ENCODE results near the gene IQGAP2.
A peak's percentile ranks its signal among the peaks of the same experiment; 100 is the strongest.

IQGAP2 gene

DNA sequence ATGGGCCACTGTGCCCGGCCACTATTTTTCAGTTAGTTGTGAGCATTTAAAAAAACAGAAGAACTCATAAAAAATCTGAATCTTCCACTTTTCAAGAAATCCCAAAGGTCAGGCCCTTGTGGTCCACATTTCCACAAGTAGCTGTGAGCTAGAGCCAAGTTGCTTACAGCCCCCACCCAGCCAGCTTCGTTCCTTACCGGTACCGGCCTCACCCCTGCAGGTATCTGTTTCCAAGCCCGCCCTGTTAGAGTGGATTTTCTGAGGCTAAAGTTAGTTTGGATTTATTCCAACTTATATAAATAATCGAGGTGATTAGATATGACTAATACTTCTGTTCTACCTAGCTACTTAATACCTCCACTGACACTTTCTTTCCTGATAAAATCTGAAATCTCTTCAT is 139.2 kb downstream of the IQGAP2 start:
- no peak for DNase-seq (ENCODE audit: low read depth, low spot score)
- H3K27ac ChIP-seq = no peak overlapping the region
- H3K4me3 ChIP-seq = no peak overlapping the region
- H3K36me3 ChIP-seq (ENCODE audit: insufficient read depth, low read length) = no peaks in the 10 kb centered on the region
- H3K9me3 ChIP-seq (ENCODE audit: low read depth, low read length) = no peaks in the 10 kb centered on the region
- TF ChIP-seq EZH2 (IDR thresholded peaks at IDR 0.05) (no peak), FOXP2 (optimal IDR thresholded peaks at IDR 0.05; ENCODE audit: control extremely low read depth, extremely low read length, insufficient read depth) (no peak), POLR2AphosphoS5 (IDR thresholded peaks at IDR 0.05; ENCODE audit: borderline replicate concordance, low read depth, low read length) (no peak)
- no peak overlapping the region for H3K9ac ChIP-seq (ENCODE audit: insufficient read length)

DNA sequence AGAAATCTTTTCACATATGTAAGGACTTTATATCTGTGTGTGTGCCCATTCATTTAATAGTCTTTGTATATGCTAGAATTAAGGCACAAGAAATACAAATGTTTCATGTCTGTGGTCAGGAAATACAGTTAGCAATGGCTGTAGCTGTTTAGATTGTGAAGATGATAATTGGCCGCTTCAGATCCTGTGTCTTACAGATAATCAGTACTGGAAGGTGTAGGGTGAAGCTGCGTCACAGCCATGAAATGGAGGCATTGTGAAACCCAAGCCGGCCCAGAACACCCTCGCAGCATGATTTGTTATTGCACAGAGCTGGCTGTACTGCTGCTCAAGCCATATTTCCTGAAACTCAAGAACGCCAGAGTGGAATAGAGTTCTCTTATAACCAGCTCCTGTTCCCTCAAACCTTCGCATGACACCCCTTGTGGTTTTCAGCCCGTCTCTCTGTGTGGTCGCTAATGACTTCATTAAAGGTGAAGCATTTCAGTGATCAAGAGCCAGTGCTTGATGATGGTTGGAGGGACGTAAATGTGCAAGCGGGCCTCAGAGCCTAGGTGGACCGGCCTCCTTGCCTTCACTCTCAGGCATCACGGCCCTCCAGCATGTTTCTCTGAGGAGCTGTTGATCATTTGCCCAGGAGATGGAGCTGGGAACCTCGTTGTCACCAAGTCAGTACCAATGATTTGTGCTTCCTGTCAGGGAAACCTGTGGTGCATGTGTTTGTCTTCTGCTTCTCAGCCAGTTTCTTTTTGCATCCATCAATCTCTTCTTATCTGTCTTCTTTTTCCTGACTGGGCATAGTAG is 140.0 kb downstream of the IQGAP2 start:
- no peak for DNase-seq (ENCODE audit: low read depth, low spot score)
- H3K9me3 ChIP-seq (ENCODE audit: low read depth, low read length) = no peaks in the 10 kb centered on the region
- TF ChIP-seq FOXP2 (optimal IDR thresholded peaks at IDR 0.05; ENCODE audit: control extremely low read depth, extremely low read length, insufficient read depth) = no peak
- H3K9ac ChIP-seq (ENCODE audit: insufficient read length) = no peak overlapping the region
- no peaks in the 10 kb centered on the region for H3K36me3 ChIP-seq (ENCODE audit: insufficient read depth, low read length)
- H3K27ac ChIP-seq = no peak overlapping the region
- no peak overlapping the region for H3K4me3 ChIP-seq

DNA sequence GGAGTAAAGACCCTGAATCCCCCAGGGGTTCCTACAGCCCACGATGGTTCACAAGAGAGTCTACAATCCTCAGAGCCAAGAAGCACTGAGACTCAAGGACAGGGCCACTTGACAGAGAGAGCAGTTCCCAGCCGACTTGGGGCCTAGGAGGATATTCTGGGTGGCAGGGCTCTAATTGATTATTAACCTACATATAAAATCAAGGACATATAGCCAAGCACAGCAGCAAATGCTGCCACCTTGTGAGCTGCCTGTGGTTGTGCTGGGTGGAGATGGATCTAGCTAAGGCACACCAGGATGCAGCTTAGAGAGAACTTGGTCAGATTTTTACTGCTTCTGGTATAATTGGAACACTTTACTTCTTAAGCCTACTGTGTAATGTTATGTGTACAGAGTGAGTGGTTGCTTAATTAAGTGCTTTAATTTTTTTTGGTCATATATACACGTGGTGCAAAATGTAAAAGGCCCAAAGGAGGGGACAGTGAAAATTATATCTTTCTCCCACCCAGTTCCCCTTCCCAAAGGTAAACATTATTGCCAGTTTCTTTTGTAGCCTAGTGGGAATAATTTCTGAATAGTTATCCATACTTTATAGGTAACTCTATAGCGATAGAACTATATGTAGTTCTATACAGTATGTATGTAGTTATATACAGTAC is 141.3 kb downstream of the IQGAP2 start:
- TF ChIP-seq POLR2AphosphoS5 (IDR thresholded peaks at IDR 0.05; ENCODE audit: borderline replicate concordance, low read depth, low read length) (no peak), FOXP2 (optimal IDR thresholded peaks at IDR 0.05; ENCODE audit: control extremely low read depth, extremely low read length, insufficient read depth) (no peak), EZH2 (IDR thresholded peaks at IDR 0.05) (no peak)
- H3K27ac ChIP-seq = no peak overlapping the region
- DNase-seq (ENCODE audit: low read depth, low spot score) = no peak
- no peak overlapping the region for H3K9ac ChIP-seq (ENCODE audit: insufficient read length)
- H3K36me3 ChIP-seq (ENCODE audit: insufficient read depth, low read length) = no peaks in the 10 kb centered on the region
- peak overlapping the region; percentile 24; the same call in 1 of the 2 replicates for H3K4me3 ChIP-seq
- H3K9me3 ChIP-seq (ENCODE audit: low read depth, low read length) = no peaks in the 10 kb centered on the region

DNA sequence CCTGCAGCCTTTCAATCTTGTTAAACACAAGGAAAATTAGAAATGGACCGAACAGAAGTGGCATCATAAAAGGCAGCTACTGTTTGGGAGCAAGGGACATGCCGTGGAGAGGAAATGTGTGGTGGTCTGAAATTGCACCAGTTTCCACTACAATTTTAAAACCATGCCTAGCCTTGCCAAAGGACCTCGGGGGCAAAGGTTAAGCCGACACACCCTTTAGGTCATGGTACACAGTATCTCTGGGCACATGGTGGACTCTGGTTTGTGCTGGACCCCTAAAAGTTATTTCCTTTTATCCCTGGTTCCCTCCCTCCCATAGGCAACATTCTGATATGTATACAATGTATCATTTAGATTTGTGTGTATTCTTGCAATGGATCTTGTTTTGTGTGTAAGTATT is 142.1 kb downstream of the IQGAP2 start:
- Histone ChIP-seq H3K27ac (no peak overlapping the region), H3K36me3 (ENCODE audit: insufficient read depth, low read length) (no peaks in the 10 kb centered on the region), H3K9ac (ENCODE audit: insufficient read length) (no peak overlapping the region), H3K4me3 (no peak overlapping the region), H3K9me3 (ENCODE audit: low read depth, low read length) (no peaks in the 10 kb centered on the region)
- TF ChIP-seq FOXP2 (optimal IDR thresholded peaks at IDR 0.05; ENCODE audit: control extremely low read depth, extremely low read length, insufficient read depth) = no peak
- no peak for TF ChIP-seq POLR2AphosphoS5 (IDR thresholded peaks at IDR 0.05; ENCODE audit: borderline replicate concordance, low read depth, low read length)
- no peak for DNase-seq (ENCODE audit: low read depth, low spot score)

DNA sequence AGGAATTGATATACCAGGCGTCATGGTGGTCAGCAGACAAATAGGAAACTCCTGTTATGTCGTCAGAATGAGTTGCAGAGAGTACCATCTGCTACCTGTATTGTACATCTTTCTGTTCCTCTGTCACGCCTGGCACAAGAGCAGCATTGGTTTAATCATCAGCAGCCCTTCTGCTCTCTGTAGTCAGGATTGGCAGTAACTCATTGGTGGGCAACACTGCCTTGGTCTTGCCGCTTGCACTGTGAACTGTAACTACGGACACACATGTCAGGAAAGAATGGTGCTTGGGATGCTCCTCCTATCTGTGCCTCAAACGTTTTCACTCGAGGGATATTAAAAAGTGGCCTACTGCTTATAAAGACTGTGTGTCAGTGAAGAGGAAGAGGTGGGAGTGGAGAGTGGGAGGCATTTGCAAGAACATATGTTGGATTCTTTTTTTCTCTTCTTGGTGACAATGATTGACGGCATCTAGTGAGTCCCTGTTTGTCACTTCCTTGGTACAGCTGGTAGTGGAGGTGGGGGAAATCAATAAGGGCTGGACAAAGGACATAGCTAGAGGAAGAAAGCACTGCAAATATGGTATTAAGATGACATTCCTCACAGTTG is 143.5 kb downstream of the IQGAP2 start:
- no peaks in the 10 kb centered on the region for H3K36me3 ChIP-seq (ENCODE audit: insufficient read depth, low read length)
- no peak for DNase-seq (ENCODE audit: low read depth, low spot score)
- H3K27ac ChIP-seq = peak overlapping the region; percentile 83
- H3K9me3 ChIP-seq (ENCODE audit: low read depth, low read length) = no peaks in the 10 kb centered on the region
- H3K9ac ChIP-seq (ENCODE audit: insufficient read length) = peak overlapping the region; percentile 42
- H3K4me3 ChIP-seq = peak overlapping the region; percentile 72
- TF ChIP-seq FOXP2 (optimal IDR thresholded peaks at IDR 0.05; ENCODE audit: control extremely low read depth, extremely low read length, insufficient read depth) = no peak

DNA sequence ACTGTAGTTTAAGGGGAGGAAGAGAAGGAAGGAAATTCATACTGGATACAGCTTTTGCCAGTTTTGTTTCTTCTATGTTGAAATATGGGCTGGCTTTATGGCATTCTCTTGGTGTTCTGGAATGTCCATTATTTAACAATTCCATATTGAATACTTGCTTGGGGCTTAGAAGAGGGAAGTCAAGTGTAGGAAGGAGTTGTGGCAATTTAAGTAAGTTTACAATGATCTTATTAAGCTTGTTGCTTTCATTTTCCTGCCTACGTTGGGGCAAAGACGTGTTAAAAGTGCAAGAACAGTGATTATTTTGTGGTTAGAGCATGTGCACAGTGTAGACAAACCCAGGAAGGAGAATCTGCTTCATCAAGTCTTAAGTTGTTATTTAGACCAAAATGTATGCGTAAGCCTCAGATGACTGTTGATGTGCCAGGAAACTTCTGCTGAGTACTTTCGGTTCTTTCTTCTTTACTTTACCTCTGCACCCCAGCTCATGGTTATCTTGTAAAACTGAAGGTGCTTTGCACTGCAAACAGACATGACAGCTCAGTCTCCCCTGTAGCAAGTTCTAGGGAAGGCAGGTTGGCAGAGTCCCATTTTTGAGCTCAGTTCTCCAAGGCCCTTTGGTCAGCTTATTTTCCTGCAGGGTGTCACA is 144.3 kb downstream of the IQGAP2 start:
- Histone ChIP-seq H3K27ac (peak overlapping the region; percentile 83), H3K9me3 (ENCODE audit: low read depth, low read length) (no peaks in the 10 kb centered on the region), H3K9ac (ENCODE audit: insufficient read length) (peak overlapping the region; percentile 42), H3K4me3 (peak overlapping the region; percentile 72), H3K36me3 (ENCODE audit: insufficient read depth, low read length) (no peaks in the 10 kb centered on the region)
- no peak for DNase-seq (ENCODE audit: low read depth, low spot score)
- TF ChIP-seq FOXP2 (optimal IDR thresholded peaks at IDR 0.05; ENCODE audit: control extremely low read depth, extremely low read length, insufficient read depth) = no peak
- TF ChIP-seq POLR2AphosphoS5 (IDR thresholded peaks at IDR 0.05; ENCODE audit: borderline replicate concordance, low read depth, low read length) = no peak
- no peak for TF ChIP-seq EZH2 (IDR thresholded peaks at IDR 0.05)

DNA sequence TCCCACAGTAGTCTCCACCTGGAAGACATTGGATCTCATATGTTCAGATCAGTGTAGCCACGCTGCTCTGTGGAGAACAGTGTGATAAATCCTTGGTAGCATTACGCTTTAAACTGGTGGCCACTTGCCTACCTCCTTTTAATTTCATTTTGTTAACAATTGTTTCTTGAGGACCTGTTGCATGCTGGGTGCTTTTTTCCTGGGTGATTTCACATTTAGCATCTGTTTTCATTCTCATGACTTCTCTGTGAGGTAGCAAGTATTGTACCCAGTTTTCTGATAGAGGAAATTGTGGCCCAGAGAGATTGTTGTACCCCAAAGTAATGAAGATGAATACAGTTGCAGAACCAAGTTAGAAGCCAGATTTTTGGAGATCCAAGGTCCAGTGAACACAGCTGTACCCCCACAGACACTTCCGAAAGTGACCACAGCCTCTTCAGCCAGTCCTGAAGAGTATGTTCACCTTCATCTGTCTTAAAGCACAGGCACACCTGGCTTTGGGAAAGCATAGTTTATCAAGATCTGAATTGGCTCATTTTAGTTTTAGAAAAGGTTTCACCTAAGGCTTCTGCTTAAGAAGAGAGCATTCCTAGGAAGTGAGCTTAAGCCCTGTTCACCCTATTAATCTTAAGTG is 144.9 kb downstream of the IQGAP2 start:
- no peak for DNase-seq (ENCODE audit: low read depth, low spot score)
- Histone ChIP-seq H3K9me3 (ENCODE audit: low read depth, low read length) (no peaks in the 10 kb centered on the region), H3K36me3 (ENCODE audit: insufficient read depth, low read length) (no peaks in the 10 kb centered on the region), H3K4me3 (peak overlapping the region; percentile 72), H3K27ac (peak overlapping the region; percentile 83; the same call in 1 of the 2 replicates), H3K9ac (ENCODE audit: insufficient read length) (peak overlapping the region; percentile 42)
- TF ChIP-seq FOXP2 (optimal IDR thresholded peaks at IDR 0.05; ENCODE audit: control extremely low read depth, extremely low read length, insufficient read depth) (no peak), EZH2 (IDR thresholded peaks at IDR 0.05) (no peak), POLR2AphosphoS5 (IDR thresholded peaks at IDR 0.05; ENCODE audit: borderline replicate concordance, low read depth, low read length) (no peak)
